Common myeloid progenitor, CD34-positive (primary cell): ENCODE results near the gene RFLNA.

ENCODE experiments used
- CTCF ChIA-PET: fragments of 350-600 bp; sonication (Branson Sonifier 250); formaldehyde crosslinking; loops from one replicate; lab custom pipeline; 2021; ENCODE audit warnings: antibody characterized with exemption; lab: Charles Lee
- POLR2A ChIA-PET: fragments of 350-600 bp; sonication (Branson Sonifier 250); formaldehyde crosslinking; loops from one replicate; lab custom pipeline; 2021; ENCODE audit warnings: antibody characterized with exemption; lab: Charles Lee
- DNase-seq, 3 donors: peaks; one replicate each; pipeline versions ENCODE4 v3.0.0 to v3.0.0-alpha.2; 2013
- H3K27ac ChIP-seq, 2 experiments: 1 replicate in 1 of 2; 2 replicates in 1 of 2; pipeline ENCODE4 v1.7.0; 2013; ENCODE audit warnings: inconsistent platforms in 2 of 2, low read length in 2 of 2, mild to moderate bottlenecking in 2 of 2, low read depth in 1 of 2, moderate library complexity in 1 of 2; ENCODE audit not compliant: severe bottlenecking in 2 of 2, insufficient read depth in 1 of 2, poor library complexity in 1 of 2
- H3K27me3 ChIP-seq, 5 experiments: replicated peaks in 2 of 5; 1 replicate in 3 of 5; 2 replicates in 2 of 5; pipeline versions ENCODE4 v1.6.1 to v1.7.0; 2013; ENCODE audit warnings: low read length in 4 of 5, mild to moderate bottlenecking in 2 of 5, moderate library complexity in 2 of 5, inconsistent platforms in 1 of 5; ENCODE audit not compliant: insufficient read depth in 5 of 5, control insufficient read depth in 4 of 5
- H3K36me3 ChIP-seq, 4 experiments: 1 replicate in 2 of 4; 2 replicates in 2 of 4; pipeline versions ENCODE4 v1.6.1 to v1.7.0; 2013; ENCODE audit warnings: low read length in 3 of 4, control low read depth in 1 of 4, mild to moderate bottlenecking in 1 of 4; ENCODE audit not compliant: control insufficient read depth in 4 of 4, insufficient read depth in 4 of 4
- H3K4me1 ChIP-seq, 4 experiments: 1 replicate in 3 of 4; 2 replicates in 1 of 4; pipeline versions ENCODE4 v1.6.1 to v1.7.1; 2013; ENCODE audit warnings: low read length in 3 of 4, mild to moderate bottlenecking in 3 of 4, control low read depth in 1 of 4, inconsistent platforms in 1 of 4, moderate library complexity in 1 of 4; ENCODE audit not compliant: control insufficient read depth in 4 of 4, insufficient read depth in 4 of 4; ENCODE audit errors: control extremely low read depth in 1 of 4
- H3K4me3 ChIP-seq, 7 experiments: 1 replicate in 4 of 7; 2 replicates in 3 of 7; pipeline versions ENCODE4 v1.5.1 to v1.7.0; 2013; ENCODE audit warnings: mild to moderate bottlenecking in 7 of 7, low read length in 6 of 7, moderate library complexity in 6 of 7, inconsistent platforms in 2 of 7, low read depth in 2 of 7, control low read depth in 1 of 7; ENCODE audit not compliant: insufficient read depth in 4 of 7, control insufficient read depth in 1 of 7; ENCODE audit errors: extremely low read depth in 1 of 7
- H3K9me3 ChIP-seq, 5 experiments: 1 replicate in 4 of 5; 2 replicates in 1 of 5; pipeline versions ENCODE4 v1.6.1 to v1.7.1; 2013; ENCODE audit warnings: low read length in 4 of 5, mild to moderate bottlenecking in 2 of 5, inconsistent platforms in 1 of 5, low read depth in 1 of 5, moderate library complexity in 1 of 5; ENCODE audit not compliant: control insufficient read depth in 4 of 5, insufficient read depth in 2 of 5; ENCODE audit errors: control extremely low read depth in 1 of 5
- WGBS: methylation state at CpG from one replicate; pipeline ENCODE4 v1.1.5; 2013; ENCODE audit not compliant: insufficient coverage; 5-methylcytosine and 5-hydroxymethylcytosine counted together

The RFLNA gene

DNA sequence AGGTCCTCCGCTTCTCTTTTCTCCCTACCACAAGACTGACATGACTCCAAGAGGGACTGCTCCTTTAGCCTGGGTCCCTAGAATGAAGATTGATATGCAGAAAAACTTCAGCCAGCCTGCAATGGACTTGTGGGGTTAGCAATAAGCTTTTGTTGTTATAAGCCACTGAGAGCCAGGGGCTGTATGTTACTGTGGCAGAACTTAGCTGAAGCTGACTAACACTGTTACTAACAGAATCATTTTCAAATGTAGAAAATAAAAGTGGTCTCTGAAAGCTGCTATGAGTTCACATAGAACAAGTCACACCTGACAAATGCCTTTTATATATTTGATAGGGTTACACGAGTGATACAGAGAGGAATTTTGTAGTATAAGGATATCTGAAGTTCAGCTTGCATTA lies 13.6 kb upstream of the RFLNA start:
- CTCF ChIA-PET: no interaction called here
- POLR2A ChIA-PET: no interaction called here

DNA sequence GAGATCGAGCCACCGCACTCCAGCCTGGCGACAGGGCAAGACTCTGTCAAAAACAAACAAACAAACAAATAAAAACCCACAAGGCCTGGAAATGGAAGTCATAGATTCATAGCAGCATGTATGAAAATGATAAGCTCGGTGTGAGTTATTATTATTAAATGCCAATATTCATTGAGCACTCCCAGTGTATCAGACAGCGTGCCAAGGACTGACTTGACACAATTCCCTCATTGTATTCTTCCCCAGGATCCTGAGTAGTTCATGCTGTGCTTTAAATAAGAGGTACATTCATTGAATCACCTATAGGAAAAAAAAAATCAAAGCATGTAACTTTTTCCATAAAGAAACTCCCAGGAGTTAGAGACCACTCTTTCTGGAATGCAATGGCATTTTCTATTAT lies 12.6 kb upstream of the RFLNA start:
- H3K4me1 ChIP-seq: peaks cover 0 to 25% (median 16%) of the 10 kb centered on the region in 4 experiments
- H3K36me3 ChIP-seq: no peaks in the 10 kb centered on the region
- peaks cover 0 to 15% (median 9%) of the 10 kb centered on the region in 5 experiments for H3K9me3 ChIP-seq
- no peak overlapping the region for H3K4me3 ChIP-seq
- no peak for DNase-seq
- H3K27me3 ChIP-seq: peaks cover 0 to 3% (median 0%) of the 10 kb centered on the region in 5 experiments
- ChIA-PET POLR2A (no interaction called here), CTCF (no interaction called here)
- H3K27ac ChIP-seq: no peak overlapping the region
- WGBS: no CpG with 5 or more reads among the region's 5 CpGs

More for the DNA sequence above, 13.6 kb upstream of the RFLNA start:
- Histone ChIP-seq H3K27ac (no peak overlapping the region), H3K4me3 (no peak overlapping the region), H3K9me3 (peaks cover 0 to 15% (median 9%) of the 10 kb centered on the region in 5 experiments), H3K36me3 (no peaks in the 10 kb centered on the region), H3K27me3 (peaks cover 0 to 3% (median 0%) of the 10 kb centered on the region in 5 experiments), H3K4me1 (peaks cover 0 to 28% (median 18%) of the 10 kb centered on the region in 4 experiments)
- DNase-seq: no peak
- WGBS: 100% methylated on average over 2 of the region's 2 CpGs

DNA sequence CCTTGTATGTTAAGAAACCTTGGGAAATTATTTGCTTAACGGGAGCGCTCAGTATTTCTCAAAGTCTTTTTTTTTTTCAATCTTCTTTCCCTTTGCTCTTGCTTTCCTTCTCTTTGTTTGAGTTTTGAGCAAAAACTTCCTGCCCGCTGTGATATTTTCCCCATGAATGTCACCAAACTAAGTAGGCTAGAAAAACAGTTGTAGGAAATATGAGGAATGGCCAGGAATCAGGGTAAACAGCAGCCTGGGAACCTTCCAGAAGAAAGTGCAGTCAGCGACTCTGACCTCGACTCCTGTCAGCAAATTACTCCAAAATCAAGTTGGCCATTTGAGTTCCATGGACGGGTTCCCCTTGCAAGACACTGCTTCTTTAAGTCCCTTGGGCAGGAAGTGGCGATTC lies 11.6 kb upstream of the RFLNA start:
- peaks cover 0 to 15% (median 6%) of the 10 kb centered on the region in 4 experiments for H3K4me1 ChIP-seq
- WGBS: 82% methylated on average over 6 of the region's 7 CpGs
- ChIA-PET CTCF (no interaction called here), POLR2A (no interaction called here)
- H3K27me3 ChIP-seq: peaks cover 0 to 3% (median 0%) of the 10 kb centered on the region in 5 experiments
- H3K4me3 ChIP-seq: no peak overlapping the region
- H3K36me3 ChIP-seq: no peaks in the 10 kb centered on the region
- no peak for DNase-seq
- H3K9me3 ChIP-seq: peaks cover 0 to 23% (median 9%) of the 10 kb centered on the region in 5 experiments
- no peak overlapping the region for H3K27ac ChIP-seq

DNA sequence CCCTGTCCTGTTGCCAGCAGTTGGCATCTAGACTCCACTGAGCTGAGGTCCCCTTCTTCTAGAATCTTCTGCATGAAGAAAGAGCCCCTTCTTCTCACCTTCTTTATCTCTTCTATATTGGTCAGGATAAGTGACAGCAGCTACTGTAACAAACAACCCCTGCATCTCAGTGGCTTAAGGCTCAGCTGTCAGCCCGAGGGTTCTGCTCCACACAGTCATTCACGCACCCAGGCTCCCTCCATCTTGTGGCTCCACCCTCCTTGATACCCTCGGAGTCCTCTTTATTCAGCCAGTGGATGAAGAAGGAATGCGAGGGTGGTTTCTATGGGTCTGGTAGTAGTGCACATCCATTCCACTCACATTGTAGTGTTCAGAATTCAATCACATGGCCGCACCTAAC lies 10.5 kb upstream of the RFLNA start:
- peaks cover 0 to 2% (median 0%) of the 10 kb centered on the region in 5 experiments for H3K27me3 ChIP-seq

DNA sequence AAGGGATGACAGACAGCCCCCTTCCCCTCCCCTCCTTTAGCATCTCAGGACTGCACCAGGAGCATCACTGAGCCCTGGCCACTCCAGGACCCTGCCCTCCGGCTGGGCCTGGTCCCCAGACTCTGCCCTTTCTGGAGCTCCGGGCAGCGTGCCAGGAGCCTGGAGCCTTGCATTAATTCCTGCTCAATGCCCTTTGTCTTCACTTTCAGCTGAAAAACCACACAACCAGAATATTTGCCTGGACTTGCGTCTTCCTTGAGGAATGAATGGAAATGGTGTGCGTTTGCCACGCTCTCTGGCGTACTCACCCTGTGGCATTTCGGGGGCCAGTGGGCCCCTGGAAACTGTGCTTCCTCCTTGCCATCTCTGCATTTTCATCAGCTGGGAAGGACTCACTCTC lies 8.5 kb upstream of the RFLNA start:
- Histone ChIP-seq H3K9me3 (peaks cover 0 to 22% (median 7%) of the 10 kb centered on the region in 5 experiments), H3K27ac (no peak overlapping the region), H3K27me3 (no peaks in the 10 kb centered on the region), H3K4me1 (no peaks in the 10 kb centered on the region), H3K36me3 (no peaks in the 10 kb centered on the region), H3K4me3 (no peak overlapping the region)
- 93% methylated on average over 8 of the region's 8 CpGs for WGBS
- no peak for DNase-seq
- ChIA-PET CTCF (interaction anchor here (1.4 to 1.8 kb wide), 2 partner anchors 14 to 19 kb away, joined by 3 to 4 read pairs; no protein-coding TSS in a partner anchor), POLR2A (no interaction called here)

More for the DNA sequence above, 10.5 kb upstream of the RFLNA start:
- H3K27ac ChIP-seq: no peak overlapping the region
- H3K4me1 ChIP-seq: peaks cover 0 to 12% (median 4%) of the 10 kb centered on the region in 4 experiments
- H3K4me3 ChIP-seq: no peak overlapping the region
- WGBS: 100% methylated on average over 2 of the region's 5 CpGs
- no peak for DNase-seq
- POLR2A ChIA-PET: no interaction called here
- peaks cover 0 to 23% (median 9%) of the 10 kb centered on the region in 5 experiments for H3K9me3 ChIP-seq
- no peaks in the 10 kb centered on the region for H3K36me3 ChIP-seq
- CTCF ChIA-PET: no interaction called here

DNA sequence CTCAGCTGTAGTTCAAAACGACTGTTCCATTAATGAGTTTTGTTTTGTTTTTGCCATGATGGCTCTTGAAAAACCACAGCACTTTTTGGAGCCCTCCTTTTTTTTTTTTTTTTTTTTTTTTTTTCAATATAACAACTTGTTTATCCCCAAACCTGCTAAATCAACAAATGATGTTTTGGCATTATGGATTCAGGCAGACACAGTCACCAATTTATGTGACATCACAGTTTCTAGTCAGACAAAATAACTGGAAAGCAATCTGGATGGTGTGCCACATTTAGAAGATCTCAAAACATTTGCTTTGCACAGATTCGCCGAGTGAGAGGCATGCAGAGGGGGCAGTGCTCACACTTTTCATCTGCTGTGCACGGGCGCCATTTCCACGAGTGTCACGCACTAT lies 7.9 kb upstream of the RFLNA start:
- no peak for DNase-seq
- Histone ChIP-seq H3K9me3 (peaks cover 0 to 22% (median 7%) of the 10 kb centered on the region in 5 experiments), H3K4me3 (no peak overlapping the region), H3K27ac (no peak overlapping the region), H3K4me1 (no peaks in the 10 kb centered on the region), H3K36me3 (no peaks in the 10 kb centered on the region), H3K27me3 (no peaks in the 10 kb centered on the region)
- ChIA-PET POLR2A (no interaction called here), CTCF (interaction anchor here (1.4 to 1.8 kb wide), 2 partner anchors 14 to 19 kb away, joined by 3 to 4 read pairs; no protein-coding TSS in a partner anchor)
- 87% methylated on average over 6 of the region's 7 CpGs for WGBS
